K562 (cell line): Measurements from ENCODE around the gene RAI1. TPM values are rescaled to one million over a fixed set of nuclear protein-coding genes. Genes with fewer than 3 reads are reported as not detected.

Experiments
- ATAC-seq: fragments of 200-7000 bp; cut with Tn5 transposase; 3 replicates; pipeline ENCODE4 v1.9.1; 2020; ENCODE audit warnings: moderate library complexity
- BruUV-seq: library from RNA; stranded (reverse); fragments of 400-500 nt; replicated peaks from 2 replicates; lab custom pipeline; 2021; lab: Mats Ljungman, UMichigan
- CTCF ChIA-PET: fragments of 300-600 bp; formaldehyde crosslinking; extraction: SDS; loops from one replicate; lab custom pipeline; 2021; ENCODE audit warnings: low intra/inter-chr PET ratio; lab: Yijun Ruan, JAX
- POLR2A ChIA-PET: fragments of 300-600, 350-650 bp; sonication (Branson Sonifier 250); formaldehyde crosslinking; extraction: SDS; loops from one replicate; lab custom pipeline; 2021; ENCODE audit warnings: antibody characterized with exemption, inconsistent platforms; lab: Yijun Ruan, JAX
- DNase-seq, 4 experiments: peaks; one replicate each; pipeline versions ENCODE4 v3.0.0 to v3.0.0-alpha.2; 2011 to 2018; ENCODE audit warnings: low spot score in 3 of 4, mixed read lengths in 3 of 4; ENCODE audit errors: extremely low read depth in 1 of 4
- FAIRE-seq: peaks from 2 replicates; lab custom pipeline; 2011; peaks lifted over from hg19 to GRCh38; lab: Jason Lieb, UNC
- H2AFZ ChIP-seq: 2 replicates; pipeline ENCODE4 v1.6.0; 2011; ENCODE audit warnings: low read depth, low read length, control low read depth, inconsistent platforms
- H3K27ac ChIP-seq: fragments of 200-600 bp; 3 replicates; pipeline ENCODE4 v1.8.0; 2011; ENCODE audit warnings: low read depth, mild to moderate bottlenecking, control low read depth, inconsistent platforms, low read length, moderate library complexity, mixed read lengths; ENCODE audit errors: extremely low read depth
- H3K27me3 ChIP-seq, 2 experiments: fragments of 300-600 bp in 1 of 2; 2 replicates in 1 of 2; 3 replicates in 1 of 2; pipeline versions ENCODE4 v1.6.0 to v1.8.0; 2011; ENCODE audit warnings: inconsistent platforms in 2 of 2, low read length in 2 of 2, mild to moderate bottlenecking in 1 of 2, mixed read lengths in 1 of 2, moderate library complexity in 1 of 2; ENCODE audit not compliant: control insufficient read depth in 2 of 2, insufficient read depth in 2 of 2
- H3K36me3 ChIP-seq: fragments of 300-600 bp; 3 replicates; pipeline ENCODE4 v1.8.0; 2011; ENCODE audit warnings: mild to moderate bottlenecking, low read length, inconsistent platforms; ENCODE audit not compliant: control insufficient read depth, insufficient read depth
- H3K4me1 ChIP-seq, 2 experiments: fragments of 200-600 bp in 1 of 2; replicated peaks in 1 of 2; 2 replicates in 1 of 2; 3 replicates in 1 of 2; pipeline versions ENCODE4 v1.5.1 to v1.8.0; 2011; ENCODE audit warnings: inconsistent platforms in 2 of 2, low read length in 2 of 2, mild to moderate bottlenecking in 1 of 2, mixed read lengths in 1 of 2, moderate library complexity in 1 of 2; ENCODE audit not compliant: control insufficient read depth in 2 of 2, insufficient read depth in 2 of 2
- H3K4me2 ChIP-seq: 2 replicates; pipeline ENCODE4 v1.6.1; 2011; ENCODE audit warnings: low read length, control low read depth, inconsistent platforms, mixed read lengths; ENCODE audit not compliant: insufficient read depth
- H3K4me3 ChIP-seq: fragments of 200-600 bp; sonication (generic), shearing (Covaris generic); 2 replicates; pipeline ENCODE4 v1.5.1; 2016; ENCODE audit warnings: control low read depth, inconsistent platforms
- H3K79me2 ChIP-seq: fragments of 200-600 bp; 3 replicates; pipeline ENCODE4 v1.8.0; 2011; ENCODE audit warnings: low read length, inconsistent platforms; ENCODE audit not compliant: control insufficient read depth, insufficient read depth
- H3K9ac ChIP-seq, 2 experiments: 2 replicates each; pipeline versions ENCODE4 v1.6.0 to v1.6.1; 2011; ENCODE audit warnings: low read depth in 2 of 2, low read length in 2 of 2, control low read depth in 1 of 2, inconsistent platforms in 1 of 2, mild to moderate bottlenecking in 1 of 2, mixed read lengths in 1 of 2; ENCODE audit not compliant: insufficient read depth in 1 of 2
- H3K9me1 ChIP-seq: one replicate; pipeline ENCODE4 v1.6.0; 2011; ENCODE audit warnings: inconsistent platforms, mild to moderate bottlenecking, low read length, moderate library complexity; ENCODE audit not compliant: control insufficient read depth, insufficient read depth
- H3K9me3 ChIP-seq: replicated peaks from 2 replicates; pipeline ENCODE4 v1.5.1; 2011; ENCODE audit warnings: low read depth, low read length, inconsistent platforms; ENCODE audit not compliant: control insufficient read depth, insufficient read depth
- H4K20me1 ChIP-seq: replicated peaks from 2 replicates; pipeline ENCODE4 v1.6.1; 2011; ENCODE audit warnings: low read length, inconsistent platforms, mixed read lengths; ENCODE audit not compliant: control insufficient read depth, insufficient read depth
- CBX2 ChIP-seq: fragments of 200-600 bp; sonication (generic); IDR thresholded peaks from one replicate; pipeline ENCODE4 v1.6.1; 2012; ENCODE audit warnings: mild to moderate bottlenecking, low read length, inconsistent platforms; ENCODE audit not compliant: insufficient read depth, poor library complexity, severe bottlenecking
- DIDO1 ChIP-seq: fragments of 450-650 bp; IDR thresholded peaks from 2 replicates; pipeline ENCODE4 v1.6.1; 2016; ENCODE audit warnings: low read depth, missing biosample characterization, missing genetic modification characterization
- FOXK1 ChIP-seq: sonication (generic); formaldehyde crosslinking; IDR thresholded peaks from 2 replicates; pipeline ENCODE4 v1.8.0; 2022; ENCODE audit warnings: missing genetic modification reagents, mild to moderate bottlenecking, borderline replicate concordance
- GABPB2 ChIP-seq: fragments of 250-450 bp; sonication (Bioruptor Pico); conservative IDR thresholded peaks from 2 replicates; pipeline ENCODE4 v1.5.1; 2021; ENCODE audit warnings: mild to moderate bottlenecking
- HDAC8 ChIP-seq: fragments of 450-650 bp; IDR thresholded peaks from 2 replicates; pipeline ENCODE4 v1.6.1; 2016; ENCODE audit warnings: mild to moderate bottlenecking, missing genetic modification characterization, moderate library complexity, missing compliant biosample characterization
- KAT7 ChIP-seq: sonication (generic); formaldehyde crosslinking; IDR thresholded peaks from 2 replicates; pipeline ENCODE4 v1.8.0; 2022; ENCODE audit warnings: missing genetic modification reagents, mild to moderate bottlenecking, borderline replicate concordance
- TRIM25 ChIP-seq: fragments of 450-650 bp; IDR thresholded peaks from 2 replicates; pipeline ENCODE4 v1.7.0; 2016; ENCODE audit warnings: borderline replicate concordance
- ZBTB33 ChIP-seq: sonication (generic); formaldehyde crosslinking; IDR thresholded peaks from 2 replicates; pipeline ENCODE4 v1.8.1; 2023; ENCODE audit warnings: mild to moderate bottlenecking, missing genetic modification reagents
- ZNF609 ChIP-seq: sonication (generic); formaldehyde crosslinking; IDR thresholded peaks from 2 replicates; pipeline ENCODE4 v1.8.1; 2023; ENCODE audit warnings: missing genetic modification reagents, mild to moderate bottlenecking, borderline replicate concordance
- WGBS: fragments of 100-300 bp; shearing (Covaris generic); methylation state at CpG from one replicate; pipeline ENCODE4 v1.1.6; 2016; ENCODE audit warnings: low coverage, mixed read lengths; ENCODE audit not compliant: insufficient coverage; ENCODE audit errors: missing lambda C conversion rate; 5-methylcytosine and 5-hydroxymethylcytosine counted together
- in situ Hi-C: fragments of 300-500 bp; cut with MboI; formaldehyde crosslinking; loops from 4 replicates; pipeline ENCODE4 v1.15.0; 2018; ENCODE audit warnings: inconsistent platforms, mixed read lengths
- intact Hi-C: fragments of 100-400 bp; cut with micrococcal nuclease; formaldehyde crosslinking; loops from 2 replicates; pipeline ENCODE4 v1.14.2; 2022
- polyA plus RNA-seq, 8 experiments: library from polyadenylated mRNA; depleted of rRNA in 4 of 8; stranded (reverse) in 5 of 8; unstranded in 3 of 8; fragments of >200 nt; fragmentation: Nextera tagmentation in 2 of 8; fragmentation: Illumina TruSeq in 1 of 8; extraction: Ambion mirVana in 2 of 8; extraction: Trizol in 1 of 8; gene quantifications; 2 replicates each; pipeline versions ENCODE4 v1.2.1 to v1.2.3, GENCODE V29; 2011 to 2014; ENCODE audit warnings: inconsistent platforms in 1 of 8, missing spikeins in 1 of 8
- total RNA-seq, 7 experiments: library from RNA; depleted of rRNA in 6 of 7; stranded (reverse); fragments of >200 nt in 6 of 7; fragmentation: Illumina TruSeq in 2 of 7; extraction: Trizol in 2 of 7; gene quantifications; 2 replicates each; pipeline versions ENCODE4 v1.2.1 to v1.2.3, GENCODE V29; 2011 to 2021; ENCODE audit warnings: low replicate concordance in 1 of 7

RAI1 gene
- total and polyA plus RNA-seq, 9 of the 15 experiments (the other 6 are each of a cell fraction or from before 2014, with no cell fraction given), result 0.68 to 19.9 (median 5.5) TPM

- ChIA-PET POLR2A (interaction anchor here (0.7 kb wide), 1 partner anchor 226 kb away, joined by 3 read pairs; no protein-coding TSS in a partner anchor), CTCF (no interaction called here)
- H3K9me3 ChIP-seq, result 0 out of 2 replicates have a peak, but pooled peaks cover 2% of the 10 kb centered on the region
- H3K36me3 ChIP-seq, result no peaks in the 10 kb centered on the region
- no peak overlapping the region for H2AFZ ChIP-seq
- H3K27me3 ChIP-seq, result peaks cover 0 to 3% of the 10 kb centered on the region in 2 experiments; a peak in 3 of 5 replicates
- in situ Hi-C loops (no loop called here), intact Hi-C loops (no loop called here)
- H3K9ac ChIP-seq, result no peak overlapping the region
- ATAC-seq, result no peak
- H3K4me2 ChIP-seq, result no peak overlapping the region
- TF ChIP-seq DIDO1 (no peak), KAT7 (CRISPR knock-in tag) (no peak), CBX2 (no peak), HDAC8 (tag) (no peak), GABPB2 (CRISPR knock-in tag) (no peak), ZBTB33 (CRISPR knock-in tag) (no peak), FOXK1 (CRISPR knock-in tag) (no peak), ZNF609 (CRISPR knock-in tag) (no peak), TRIM25 (no peak)
- no peaks in the 10 kb centered on the region for H4K20me1 ChIP-seq
- H3K9me1 ChIP-seq, result no peaks in the 10 kb centered on the region
- H3K4me1 ChIP-seq, result no peaks in the 10 kb centered on the region
- WGBS, result 0% methylated on average over 3 of the region's 3 CpGs
- no peak overlapping the region for H3K27ac ChIP-seq
- H3K4me3 ChIP-seq, result no peak overlapping the region
- H3K79me2 ChIP-seq, result no peaks in the 10 kb centered on the region
- DNase-seq, result no peak
- FAIRE-seq, result no peak
- no TSS peak for BruUV-seq
These were observed 27.9 kb upstream of the RAI1 start for GRCh38 chr17:17653343-17653742.
